Skin epidermis (tissue), 12 donors: ENCODE data around the gene PKN1.

Source experiments
- H3K27ac ChIP-seq, 21 experiments: fragments of 200-600 bp; sonication (generic) in 11 of 21; one replicate each; pipeline ENCODE4 v1.5.0; 2020; ENCODE audit warnings: mild to moderate bottlenecking in 3 of 21, inconsistent platforms in 2 of 21, moderate library complexity in 2 of 21
- H3K4me3 ChIP-seq, 7 experiments: fragments of 200-600 bp; sonication (generic) in 2 of 7; one replicate each; pipeline ENCODE4 v1.5.0; 2020; ENCODE audit warnings: inconsistent platforms in 2 of 7, mild to moderate bottlenecking in 2 of 7, moderate library complexity in 1 of 7

Gene PKN1

DNA sequence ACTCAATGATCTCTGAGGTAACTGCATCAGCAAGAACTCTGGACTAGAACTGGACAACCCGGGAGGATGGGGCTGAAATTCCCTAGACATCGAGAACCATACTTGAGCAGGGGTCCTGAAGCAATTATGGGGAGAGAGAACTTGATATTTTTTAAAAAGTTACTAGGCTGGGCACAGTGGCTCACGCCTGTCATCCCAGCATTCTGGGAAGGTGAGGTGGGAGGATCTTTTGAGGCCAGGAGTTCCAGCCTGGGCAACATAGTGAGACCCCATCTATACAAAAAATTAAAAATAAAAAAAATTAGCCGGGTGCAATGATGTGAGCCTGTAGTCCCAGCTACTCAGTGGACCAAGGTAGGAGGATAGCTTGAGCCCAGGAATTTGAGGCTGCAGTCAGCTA lies 87.4 kb downstream of the PKN1 start:
- peak overlapping the region in 17 of 21 experiments; percentile 7 to 99 (median 91) for H3K27ac ChIP-seq
- H3K4me3 ChIP-seq, result no peak overlapping the region
